Astrocyte (in vitro differentiated cells and primary cell): Measurements from ENCODE around the gene ASCC3. TPM values are rescaled to one million over a fixed set of nuclear protein-coding genes. Genes with fewer than 3 reads are reported as not detected.

Experiments used
- DNase-seq: peaks from one replicate; pipeline ENCODE4 v3.0.0-alpha.2; 2010; ENCODE audit warnings: low read depth
- FAIRE-seq: peaks from 2 replicates; lab custom pipeline; 2011; peaks lifted over from hg19 to GRCh38; lab: Jason Lieb, UNC
- H2AFZ ChIP-seq: 2 replicates; pipeline ENCODE4 v1.6.0; 2012; ENCODE audit warnings: low read depth, low read length, inconsistent platforms
- H3K27ac ChIP-seq: 2 replicates; pipeline ENCODE4 v1.5.1; 2011; ENCODE audit warnings: low read depth, low read length, inconsistent platforms
- H3K27me3 ChIP-seq: 2 replicates; pipeline ENCODE4 v1.6.0; 2011; ENCODE audit warnings: low read length, inconsistent platforms; ENCODE audit not compliant: insufficient read depth
- H3K36me3 ChIP-seq: 2 replicates; pipeline ENCODE4 v1.5.1; 2011; ENCODE audit warnings: low read length, inconsistent platforms; ENCODE audit not compliant: insufficient read depth
- H3K4me1 ChIP-seq: 2 replicates; pipeline ENCODE4 v1.5.1; 2011; ENCODE audit warnings: low read length, inconsistent platforms; ENCODE audit not compliant: insufficient read depth
- H3K4me2 ChIP-seq: 2 replicates; pipeline ENCODE4 v1.6.0; 2012; ENCODE audit warnings: low read length, inconsistent platforms
- H3K4me3 ChIP-seq: 2 replicates; pipeline ENCODE4 v1.5.1; 2011; ENCODE audit warnings: low read depth, mild to moderate bottlenecking, low read length, inconsistent platforms; ENCODE audit not compliant: insufficient read depth
- H3K79me2 ChIP-seq: 2 replicates; pipeline ENCODE4 v1.6.0; 2012; ENCODE audit warnings: mild to moderate bottlenecking, low read length, inconsistent platforms; ENCODE audit not compliant: insufficient read depth
- H3K9ac ChIP-seq: 2 replicates; pipeline ENCODE4 v1.6.0; 2012; ENCODE audit warnings: mild to moderate bottlenecking, low read length, inconsistent platforms
- H3K9me3 ChIP-seq: 2 replicates; pipeline ENCODE4 v1.5.1; 2012; ENCODE audit warnings: low read depth, mild to moderate bottlenecking, low read length, inconsistent platforms; ENCODE audit not compliant: insufficient read depth
- H4K20me1 ChIP-seq: 2 replicates; pipeline ENCODE4 v1.6.0; 2012; ENCODE audit warnings: low read length, inconsistent platforms; ENCODE audit not compliant: insufficient read depth
- H3K27ac Mint-ChIP-seq: one replicate; pipeline ENCODE4 v1.8.0; 2021; ENCODE audit warnings: mild to moderate bottlenecking, mixed read lengths; ENCODE audit not compliant: unreplicated experiment
- H3K27me3 Mint-ChIP-seq: one replicate; pipeline ENCODE4 v1.8.0; 2021; ENCODE audit warnings: low read depth, mixed read lengths; ENCODE audit not compliant: unreplicated experiment
- H3K36me3 Mint-ChIP-seq: one replicate; pipeline ENCODE4 v1.8.0; 2021; ENCODE audit warnings: low read depth, mixed read lengths; ENCODE audit not compliant: unreplicated experiment
- H3K4me1 Mint-ChIP-seq: one replicate; pipeline ENCODE4 v1.8.0; 2021; ENCODE audit warnings: low read depth, mixed read lengths; ENCODE audit not compliant: unreplicated experiment
- H3K4me3 Mint-ChIP-seq: one replicate; pipeline ENCODE4 v1.8.0; 2021; ENCODE audit warnings: mild to moderate bottlenecking, moderate library complexity, mixed read lengths; ENCODE audit not compliant: unreplicated experiment
- H3K9me3 Mint-ChIP-seq: one replicate; pipeline ENCODE4 v1.8.0; 2021; ENCODE audit warnings: mild to moderate bottlenecking, mixed read lengths; ENCODE audit not compliant: unreplicated experiment
- CTCF ChIP-seq: IDR thresholded peaks from 2 replicates; pipeline ENCODE4 v1.5.1; 2011; ENCODE audit warnings: low read depth, mild to moderate bottlenecking, inconsistent platforms, low read length, moderate library complexity; ENCODE audit not compliant: insufficient read depth
- EZH2 ChIP-seq: IDR thresholded peaks from 2 replicates; pipeline ENCODE4 v1.6.1; 2012; ENCODE audit warnings: mild to moderate bottlenecking, low read length, inconsistent platforms; ENCODE audit not compliant: insufficient read depth
- total RNA-seq: library from RNA; stranded (reverse); gene quantifications from 2 replicates; pipeline ENCODE4 v1.2.1, GENCODE V29; 2021

The ASCC3 gene
- total RNA-seq, 1 donor from 2014 or later, result 138 TPM

- H3K4me1 ChIP-seq, result no peaks in the 10 kb centered on the region
- Mint-ChIP-seq H3K4me1 (peaks cover 3% of the 10 kb centered on the region), H3K27me3 (no peaks in the 10 kb centered on the region), H3K4me3 (no peak overlapping the region), H3K9me3 (no peaks in the 10 kb centered on the region), H3K27ac (no peak overlapping the region), H3K36me3 (peaks cover 10% of the 10 kb centered on the region)
- no peaks in the 10 kb centered on the region for H3K9me3 ChIP-seq
- H3K9ac ChIP-seq, result no peak overlapping the region
- H3K27ac ChIP-seq, result no peak overlapping the region
- no peak overlapping the region for H3K4me3 ChIP-seq
- TF ChIP-seq EZH2, result no peak
- TF ChIP-seq CTCF, result no peak
- no peaks in the 10 kb centered on the region for H3K36me3 ChIP-seq
- H2AFZ ChIP-seq, result no peak overlapping the region
- no peaks in the 10 kb centered on the region for H3K27me3 ChIP-seq
- peaks cover 40% of the 10 kb centered on the region for H4K20me1 ChIP-seq
- DNase-seq (no peak), FAIRE-seq (no peak)
- peaks cover 56% of the 10 kb centered on the region for H3K79me2 ChIP-seq
- H3K4me2 ChIP-seq, result no peak overlapping the region
These were observed 58.1 kb downstream of the ASCC3 start for GRCh38 chr6:100823041-100823440.

GRCh38 chr6:100818066-100818465, 63.1 kb downstream of the ASCC3 start:
- Mint-ChIP-seq H3K36me3 (peaks cover 31% of the 10 kb centered on the region), H3K27me3 (no peaks in the 10 kb centered on the region), H3K4me1 (peaks cover 10% of the 10 kb centered on the region), H3K4me3 (no peak overlapping the region), H3K9me3 (peaks cover 5% of the 10 kb centered on the region), H3K27ac (no peak overlapping the region)
- TF ChIP-seq EZH2 (no peak), CTCF (no peak)
- Histone ChIP-seq H3K9me3 (no peaks in the 10 kb centered on the region), H3K4me1 (no peaks in the 10 kb centered on the region), H4K20me1 (peaks cover 57% of the 10 kb centered on the region), H3K79me2 (peaks cover 77% of the 10 kb centered on the region), H3K4me2 (no peak overlapping the region), H3K36me3 (no peaks in the 10 kb centered on the region), H3K27me3 (no peaks in the 10 kb centered on the region), H3K9ac (no peak overlapping the region), H3K27ac (no peak overlapping the region), H3K4me3 (no peak overlapping the region), H2AFZ (no peak overlapping the region)
- DNase-seq (no peak), FAIRE-seq (no peak)

GRCh38 chr6:100810015-100810414, 71.1 kb downstream of the ASCC3 start:
- H3K9me3 Mint-ChIP-seq, result peaks cover 5% of the 10 kb centered on the region
- peaks cover 14% of the 10 kb centered on the region for H3K4me1 Mint-ChIP-seq
- Histone ChIP-seq H3K79me2 (peaks cover 68% of the 10 kb centered on the region), H3K36me3 (no peaks in the 10 kb centered on the region), H4K20me1 (peaks cover 46% of the 10 kb centered on the region), H2AFZ (no peak overlapping the region), H3K9me3 (no peaks in the 10 kb centered on the region), H3K4me3 (no peak overlapping the region), H3K4me1 (no peaks in the 10 kb centered on the region), H3K27me3 (no peaks in the 10 kb centered on the region), H3K4me2 (no peak overlapping the region), H3K9ac (no peak overlapping the region), H3K27ac (no peak overlapping the region)
- no peak overlapping the region for H3K27ac Mint-ChIP-seq
- DNase-seq (no peak), FAIRE-seq (peak; percentile 9)
- H3K36me3 Mint-ChIP-seq, result peaks cover 17% of the 10 kb centered on the region
- H3K4me3 Mint-ChIP-seq, result no peak overlapping the region
- no peaks in the 10 kb centered on the region for H3K27me3 Mint-ChIP-seq
- TF ChIP-seq EZH2 (no peak), CTCF (no peak)
